H1 (cell line): ENCODE measurements around the gene B3GALT4. TPM values are rescaled to one million over a fixed set of nuclear protein-coding genes. Genes with fewer than 3 reads are reported as not detected.
A peak's percentile ranks its signal among the peaks of the same experiment; 100 is the strongest.

Source experiments
- SIX5 ChIP-seq: IDR thresholded peaks from 2 replicates; pipeline ENCODE4 v1.6.1; 2011; ENCODE audit warnings: mild to moderate bottlenecking, low read depth, low read length
- TBP ChIP-seq: IDR thresholded peaks from 2 replicates; pipeline ENCODE4 v1.6.1; 2011; ENCODE audit warnings: low read depth, low read length, improper control_type of control experiment
- polyA plus RNA-seq, 7 experiments: library from polyadenylated mRNA; depleted of rRNA in 3 of 7; stranded (reverse) in 5 of 7; unstranded in 2 of 7; fragments of >200 nt in 5 of 7; fragments of 200-250 nt in 2 of 7; gene quantifications; 1 replicate in 5 of 7; 2 replicates in 1 of 7; 4 replicates in 1 of 7; pipeline versions ENCODE4 v1.2.1 to v1.2.3, GENCODE V29; 2011 to 2013; ENCODE audit warnings: missing spikeins in 2 of 7, mixed read lengths in 2 of 7
- total RNA-seq: library from RNA; stranded (reverse); fragmentation: NEBNext Ultra II Directional; extraction: Animal tissue kit (Norgen Biotek cat#: 25700); gene quantifications from 2 replicates; pipeline ENCODE4 v1.2.1, GENCODE V29; 2021

Gene B3GALT4
- total and polyA plus RNA-seq, 2 of the 8 experiments (the other 6 are each of a cell fraction or from before 2014, with no cell fraction given): 2.2 to 3.0 TPM

DNA sequence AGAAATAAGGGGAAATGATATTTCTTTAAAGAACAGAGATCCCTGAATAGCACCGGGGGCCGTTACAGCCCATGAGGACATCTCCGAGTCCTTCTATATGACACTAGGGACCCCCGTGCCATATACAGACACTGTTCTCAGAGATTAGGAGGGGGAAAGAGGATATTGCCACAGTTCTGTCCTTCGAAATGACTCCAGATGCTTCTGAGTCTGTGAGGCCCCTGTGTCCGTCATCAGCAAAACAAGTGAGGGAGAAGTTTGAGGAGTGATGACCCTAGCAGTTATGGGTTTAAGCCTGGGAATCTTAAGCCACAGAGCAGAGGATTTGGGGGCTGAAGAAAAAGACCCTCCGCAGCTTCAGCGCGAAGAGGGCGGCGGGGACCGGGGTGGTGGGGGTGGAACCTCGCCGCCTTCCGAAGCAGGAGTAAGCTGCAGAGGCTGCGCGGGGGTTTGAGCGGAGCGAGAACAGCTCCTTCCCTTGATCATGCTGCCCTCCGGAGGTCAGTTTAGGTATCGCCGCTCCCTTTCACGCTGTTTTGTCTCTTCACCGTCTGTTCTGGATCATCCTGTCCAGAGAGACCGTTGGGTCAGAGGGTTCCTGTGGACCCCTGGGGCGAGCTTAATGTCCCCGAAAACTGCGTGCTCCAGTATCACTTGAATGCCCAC, 28.8 kb upstream of the B3GALT4 start (continued):
- TF ChIP-seq SIX5 (no peak), TBP (0 out of 2 replicates have a peak, but pooled peaks have one; percentile 21)
